Measurements from ENCODE around the gene FNDC1. TPM values are rescaled to one million over a fixed set of nuclear protein-coding genes. Genes with fewer than 3 reads are reported as not detected.

Gene FNDC1
- total RNA-seq, 2 donors from 2014 or later: 4.1 to 5.3 TPM

GRCh38 chr6:159221486-159222170 lies 52.4 kb downstream of the FNDC1 start:
- peaks cover 0 to 8% of the 10 kb centered on the region in 2 donors for H3K4me1 ChIP-seq (ENCODE audit: control insufficient read depth in 1 of 2, low read depth in 2 of 2)
- no peaks in the 10 kb centered on the region for H3K27me3 ChIP-seq (replicated peaks; ENCODE audit: insufficient read depth)
- H3K9me3 ChIP-seq: no peaks in the 10 kb centered on the region
- DNase-seq (ENCODE audit: low spot score): no peak
- no peak overlapping the region for H3K4me3 ChIP-seq
- H3K36me3 ChIP-seq: no peaks in the 10 kb centered on the region
- ATAC-seq (ENCODE audit: insufficient number of reproducible peaks, low FRiP score, low read depth): no peak
- TF ChIP-seq, protein P1, sequence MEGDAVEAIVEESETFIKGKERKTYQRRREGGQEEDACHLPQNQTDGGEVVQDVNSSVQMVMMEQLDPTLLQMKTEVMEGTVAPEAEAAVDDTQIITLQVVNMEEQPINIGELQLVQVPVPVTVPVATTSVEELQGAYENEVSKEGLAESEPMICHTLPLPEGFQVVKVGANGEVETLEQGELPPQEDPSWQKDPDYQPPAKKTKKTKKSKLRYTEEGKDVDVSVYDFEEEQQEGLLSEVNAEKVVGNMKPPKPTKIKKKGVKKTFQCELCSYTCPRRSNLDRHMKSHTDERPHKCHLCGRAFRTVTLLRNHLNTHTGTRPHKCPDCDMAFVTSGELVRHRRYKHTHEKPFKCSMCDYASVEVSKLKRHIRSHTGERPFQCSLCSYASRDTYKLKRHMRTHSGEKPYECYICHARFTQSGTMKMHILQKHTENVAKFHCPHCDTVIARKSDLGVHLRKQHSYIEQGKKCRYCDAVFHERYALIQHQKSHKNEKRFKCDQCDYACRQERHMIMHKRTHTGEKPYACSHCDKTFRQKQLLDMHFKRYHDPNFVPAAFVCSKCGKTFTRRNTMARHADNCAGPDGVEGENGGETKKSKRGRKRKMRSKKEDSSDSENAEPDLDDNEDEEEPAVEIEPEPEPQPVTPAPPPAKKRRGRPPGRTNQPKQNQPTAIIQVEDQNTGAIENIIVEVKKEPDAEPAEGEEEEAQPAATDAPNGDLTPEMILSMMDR (IDR thresholded peaks at IDR 0.05): no peak
- H3K27ac ChIP-seq: no peak overlapping the region

DNA sequence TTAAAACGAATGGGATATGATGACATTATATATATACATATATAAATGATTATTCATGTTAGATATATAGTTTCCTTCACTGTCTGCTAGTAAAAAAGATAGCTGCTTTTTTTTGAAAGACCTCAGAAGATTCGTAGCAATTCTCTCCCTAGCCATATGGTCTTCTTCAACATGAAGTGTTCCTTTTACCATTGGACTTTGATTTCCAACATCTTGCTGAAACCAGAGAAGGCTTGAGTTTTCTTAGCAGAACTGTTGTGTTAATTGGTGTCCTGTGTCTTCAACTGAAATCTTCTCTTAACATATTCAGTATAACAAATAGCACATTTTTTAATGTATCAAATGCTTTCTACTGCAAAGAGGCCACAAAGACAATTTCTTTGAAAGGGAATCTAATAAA lies 55.3 kb downstream of the FNDC1 start:
- Histone ChIP-seq H3K36me3 (no peaks in the 10 kb centered on the region), H3K27me3 (replicated peaks; ENCODE audit: insufficient read depth) (no peaks in the 10 kb centered on the region), H3K4me3 (no peak overlapping the region), H3K27ac (no peak overlapping the region), H3K4me1 (ENCODE audit: control insufficient read depth in 1 of 2, low read depth in 2 of 2) (peaks cover 0 to 1% of the 10 kb centered on the region in 2 donors), H3K9me3 (no peaks in the 10 kb centered on the region)
- DNase-seq (ENCODE audit: low spot score) (no peak), ATAC-seq (ENCODE audit: insufficient number of reproducible peaks, low FRiP score, low read depth) (no peak)
- TF ChIP-seq, protein P1 (IDR thresholded peaks at IDR 0.05): no peak

- TF ChIP-seq, protein P1 (IDR thresholded peaks at IDR 0.05): no peak
- DNase-seq (ENCODE audit: low spot score) (no peak), ATAC-seq (ENCODE audit: insufficient number of reproducible peaks, low FRiP score, low read depth) (no peak)
- no peaks in the 10 kb centered on the region for H3K9me3 ChIP-seq
- H3K4me3 ChIP-seq: no peak overlapping the region
- H3K4me1 ChIP-seq (ENCODE audit: control insufficient read depth in 1 of 2, low read depth in 2 of 2): peaks cover 0 to 3% of the 10 kb centered on the region in 2 donors
- H3K27ac ChIP-seq: no peak overlapping the region
- no peaks in the 10 kb centered on the region for H3K27me3 ChIP-seq (replicated peaks; ENCODE audit: insufficient read depth)
- H3K36me3 ChIP-seq: no peaks in the 10 kb centered on the region
Observed at GRCh38 chr6:159229651-159230051, 60.5 kb downstream of the FNDC1 start.

DNA sequence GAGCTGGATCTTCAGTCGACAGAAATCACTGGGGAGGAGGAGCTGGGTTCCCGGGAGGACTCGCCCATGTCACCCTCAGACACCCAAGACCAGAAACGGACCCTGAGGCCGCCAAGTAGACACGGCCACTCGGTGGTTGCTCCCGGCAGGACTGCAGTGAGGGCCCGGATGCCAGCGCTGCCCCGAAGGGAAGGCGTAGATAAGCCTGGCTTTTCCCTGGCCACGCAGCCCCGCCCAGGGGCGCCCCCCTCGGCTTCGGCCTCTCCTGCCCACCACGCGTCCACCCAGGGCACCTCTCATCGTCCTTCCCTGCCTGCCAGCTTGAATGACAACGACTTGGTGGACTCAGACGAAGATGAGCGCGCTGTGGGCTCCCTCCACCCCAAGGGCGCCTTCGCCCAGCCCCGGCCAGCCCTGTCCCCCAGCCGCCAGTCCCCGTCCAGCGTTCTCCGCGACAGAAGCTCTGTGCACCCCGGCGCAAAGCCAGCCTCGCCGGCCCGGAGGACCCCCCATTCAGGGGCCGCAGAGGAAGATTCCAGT lies 63.0 kb downstream of the FNDC1 start:
- no peak for DNase-seq (ENCODE audit: low spot score)
- no peaks in the 10 kb centered on the region for H3K36me3 ChIP-seq

GRCh38 chr6:159232751-159233150 lies 63.6 kb downstream of the FNDC1 start:
- Histone ChIP-seq H3K27me3 (replicated peaks; ENCODE audit: insufficient read depth) (no peaks in the 10 kb centered on the region), H3K36me3 (no peaks in the 10 kb centered on the region), H3K4me3 (no peak overlapping the region), H3K9me3 (no peaks in the 10 kb centered on the region), H3K27ac (no peak overlapping the region), H3K4me1 (ENCODE audit: control insufficient read depth in 1 of 2, low read depth in 2 of 2) (peaks cover 0 to 3% of the 10 kb centered on the region in 2 donors)
- ATAC-seq (ENCODE audit: insufficient number of reproducible peaks, low FRiP score, low read depth): no peak
- DNase-seq (ENCODE audit: low spot score): no peak
- TF ChIP-seq, protein P1 (IDR thresholded peaks at IDR 0.05): no peak

More for the DNA sequence above, 63.0 kb downstream of the FNDC1 start:
- no peaks in the 10 kb centered on the region for H3K27me3 ChIP-seq (replicated peaks; ENCODE audit: insufficient read depth)
- no peak overlapping the region for H3K4me3 ChIP-seq
- H3K9me3 ChIP-seq: no peaks in the 10 kb centered on the region
- TF ChIP-seq, protein P1 (IDR thresholded peaks at IDR 0.05): no peak
- H3K4me1 ChIP-seq (ENCODE audit: control insufficient read depth in 1 of 2, low read depth in 2 of 2): peaks cover 0 to 3% of the 10 kb centered on the region in 2 donors
- ATAC-seq (ENCODE audit: insufficient number of reproducible peaks, low FRiP score, low read depth): no peak
- H3K27ac ChIP-seq: no peak overlapping the region

Data from thoracic aorta (tissue), 2 donors.